Keratinocyte (primary cell): ENCODE results near the gene PEA15.

Experiments used
- EZH2 ChIP-seq: IDR thresholded peaks from one replicate; pipeline ENCODE4 v1.6.1; 2012; ENCODE audit warnings: inconsistent platforms, mild to moderate bottlenecking, low read length, moderate library complexity
- TF ChIP-seq, protein P1 (sequence below), 3 experiments: IDR thresholded peaks in 1 of 3; conservative IDR thresholded peaks in 1 of 3; optimal IDR thresholded peaks in 1 of 3; 2 replicates in 2 of 3; 3 replicates in 1 of 3; pipeline versions ENCODE3 to v1.5.1; 2011; ENCODE audit warnings: low read length in 3 of 3, mild to moderate bottlenecking in 3 of 3, moderate library complexity in 2 of 3, control low read depth in 1 of 3, inconsistent platforms in 1 of 3; ENCODE audit not compliant: insufficient read depth in 2 of 3; ENCODE audit errors: extremely low read depth in 1 of 3

DNA sequence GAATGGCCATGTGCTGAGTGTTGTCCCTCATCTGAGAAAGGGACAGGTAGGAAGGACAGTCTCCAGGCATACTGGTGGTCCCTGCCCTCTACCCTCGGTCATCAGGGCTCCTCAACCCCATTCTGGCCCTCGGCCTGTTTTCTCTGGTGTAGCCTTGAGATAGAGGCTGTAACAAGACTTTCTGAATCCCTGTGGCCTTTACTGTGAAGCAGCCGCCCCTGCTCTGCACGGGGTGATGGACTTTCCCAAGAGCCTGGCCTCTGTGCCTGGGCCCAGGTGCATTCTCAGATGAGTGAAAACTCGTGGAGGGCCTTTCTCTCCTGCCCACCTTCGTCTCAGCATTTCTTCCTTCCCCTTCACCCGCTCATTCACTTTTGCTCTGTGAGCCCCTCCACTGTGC, 17.8 kb upstream of the PEA15 start:
- TF ChIP-seq, protein P1, sequence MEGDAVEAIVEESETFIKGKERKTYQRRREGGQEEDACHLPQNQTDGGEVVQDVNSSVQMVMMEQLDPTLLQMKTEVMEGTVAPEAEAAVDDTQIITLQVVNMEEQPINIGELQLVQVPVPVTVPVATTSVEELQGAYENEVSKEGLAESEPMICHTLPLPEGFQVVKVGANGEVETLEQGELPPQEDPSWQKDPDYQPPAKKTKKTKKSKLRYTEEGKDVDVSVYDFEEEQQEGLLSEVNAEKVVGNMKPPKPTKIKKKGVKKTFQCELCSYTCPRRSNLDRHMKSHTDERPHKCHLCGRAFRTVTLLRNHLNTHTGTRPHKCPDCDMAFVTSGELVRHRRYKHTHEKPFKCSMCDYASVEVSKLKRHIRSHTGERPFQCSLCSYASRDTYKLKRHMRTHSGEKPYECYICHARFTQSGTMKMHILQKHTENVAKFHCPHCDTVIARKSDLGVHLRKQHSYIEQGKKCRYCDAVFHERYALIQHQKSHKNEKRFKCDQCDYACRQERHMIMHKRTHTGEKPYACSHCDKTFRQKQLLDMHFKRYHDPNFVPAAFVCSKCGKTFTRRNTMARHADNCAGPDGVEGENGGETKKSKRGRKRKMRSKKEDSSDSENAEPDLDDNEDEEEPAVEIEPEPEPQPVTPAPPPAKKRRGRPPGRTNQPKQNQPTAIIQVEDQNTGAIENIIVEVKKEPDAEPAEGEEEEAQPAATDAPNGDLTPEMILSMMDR (optimal IDR thresholded peaks at IDR 0.05 in 1 of 3, IDR thresholded peaks at IDR 0.05 in 1 of 3, conservative IDR thresholded peaks at IDR 0.05 in 1 of 3; ENCODE audit: extremely low read depth in 1 of 3, insufficient read depth in 2 of 3, low read length in 3 of 3), result no peak
- no peak for TF ChIP-seq EZH2
